GM06990 (cell line): ENCODE results near the gene GRIK4.

Experiments used
- DNase-seq: peaks from one replicate; pipeline ENCODE4 v3.0.0-alpha.2; 2011; ENCODE audit not compliant: insufficient read length; ENCODE audit errors: extremely low read depth
- H3K27me3 ChIP-seq: replicated peaks from 2 replicates; pipeline ENCODE4 v1.6.0; 2011; ENCODE audit warnings: low read length; ENCODE audit not compliant: control insufficient read depth, insufficient read depth
- H3K36me3 ChIP-seq: 2 replicates; pipeline ENCODE4 v1.5.1; 2011; ENCODE audit warnings: low read length; ENCODE audit not compliant: control insufficient read depth, insufficient read depth
- H3K4me3 ChIP-seq: replicated peaks from 2 replicates; pipeline ENCODE4 v1.5.1; 2011; ENCODE audit warnings: low read depth, mild to moderate bottlenecking, control low read depth, low read length
- CTCF ChIP-seq: IDR thresholded peaks from 2 replicates; pipeline ENCODE4 v1.5.1; 2011; ENCODE audit warnings: low read length, control low read depth, mild to moderate bottlenecking, inconsistent platforms; ENCODE audit not compliant: insufficient read depth, poor library complexity, severe bottlenecking

GRIK4 gene

GRCh38 chr11:120571476-120571875 is 59.9 kb downstream of the GRIK4 start:
- no peaks in the 10 kb centered on the region for H3K36me3 ChIP-seq
- no peaks in the 10 kb centered on the region for H3K27me3 ChIP-seq
- no peak for DNase-seq
- no peak overlapping the region for H3K4me3 ChIP-seq
- TF ChIP-seq CTCF = no peak

- no peaks in the 10 kb centered on the region for H3K36me3 ChIP-seq
- no peaks in the 10 kb centered on the region; the same call in 1 of the 2 replicates for H3K27me3 ChIP-seq
- DNase-seq = no peak
- no peak overlapping the region for H3K4me3 ChIP-seq
- no peak for TF ChIP-seq CTCF
Observed at GRCh38 chr11:120573756-120574354, 62.3 kb downstream of the GRIK4 start.

- no peak for TF ChIP-seq CTCF
- Histone ChIP-seq H3K4me3 (no peak overlapping the region), H3K27me3 (no peaks in the 10 kb centered on the region; the same call in 1 of the 2 replicates), H3K36me3 (no peaks in the 10 kb centered on the region)
- no peak for DNase-seq
Observed at GRCh38 chr11:120574876-120575275, 63.3 kb downstream of the GRIK4 start.

GRCh38 chr11:120575461-120575860 is 63.9 kb downstream of the GRIK4 start:
- H3K27me3 ChIP-seq = no peaks in the 10 kb centered on the region; the same call in 1 of the 2 replicates
- no peak for TF ChIP-seq CTCF
- no peak overlapping the region for H3K4me3 ChIP-seq
- H3K36me3 ChIP-seq = no peaks in the 10 kb centered on the region
- DNase-seq = no peak

GRCh38 chr11:120576606-120577005 is 65.1 kb downstream of the GRIK4 start:
- TF ChIP-seq CTCF = no peak
- DNase-seq = no peak
- H3K27me3 ChIP-seq = no peaks in the 10 kb centered on the region; the same call in 1 of the 2 replicates
- no peak overlapping the region for H3K4me3 ChIP-seq
- H3K36me3 ChIP-seq = no peaks in the 10 kb centered on the region

GRCh38 chr11:120577041-120577440 is 65.5 kb downstream of the GRIK4 start:
- H3K4me3 ChIP-seq = no peak overlapping the region
- no peak for DNase-seq
- H3K36me3 ChIP-seq = no peaks in the 10 kb centered on the region
- H3K27me3 ChIP-seq = no peaks in the 10 kb centered on the region; the same call in 1 of the 2 replicates
- TF ChIP-seq CTCF = no peak
